Sigmoid colon (tissue), 4 donors: ENCODE data around the gene PROSER3.

ENCODE experiments used
- CTCF ChIP-seq, 4 experiments: fragments of 450-650 bp in 3 of 4; fragments of 200-600 bp in 1 of 4; IDR thresholded peaks; one replicate each; pipeline ENCODE4 v1.5.1; 2016 to 2019; ENCODE audit warnings: antibody characterized with exemption in 4 of 4, mild to moderate bottlenecking in 3 of 4, moderate library complexity in 2 of 4
- POLR2AphosphoS5 ChIP-seq, 4 donors: sonication (generic); formaldehyde crosslinking; IDR thresholded peaks; one replicate each; pipeline ENCODE4 v1.6.1; 2017; ENCODE audit warnings: antibody characterized with exemption in 4 of 4

- TF ChIP-seq CTCF (IDR thresholded peaks at IDR 0.05), result no peak
- TF ChIP-seq POLR2AphosphoS5 (IDR thresholded peaks at IDR 0.05), result no peak
These were observed 35.5 kb upstream of the PROSER3 start for GRCh38 chr19:35722461-35722860.
